ENCODE data around the gene GPR78. TPM values are rescaled to one million over a fixed set of nuclear protein-coding genes. Genes with fewer than 3 reads are reported as not detected.

GPR78 gene
- total RNA-seq, 1 experiment from 2014 or later: 3.4 TPM

DNA sequence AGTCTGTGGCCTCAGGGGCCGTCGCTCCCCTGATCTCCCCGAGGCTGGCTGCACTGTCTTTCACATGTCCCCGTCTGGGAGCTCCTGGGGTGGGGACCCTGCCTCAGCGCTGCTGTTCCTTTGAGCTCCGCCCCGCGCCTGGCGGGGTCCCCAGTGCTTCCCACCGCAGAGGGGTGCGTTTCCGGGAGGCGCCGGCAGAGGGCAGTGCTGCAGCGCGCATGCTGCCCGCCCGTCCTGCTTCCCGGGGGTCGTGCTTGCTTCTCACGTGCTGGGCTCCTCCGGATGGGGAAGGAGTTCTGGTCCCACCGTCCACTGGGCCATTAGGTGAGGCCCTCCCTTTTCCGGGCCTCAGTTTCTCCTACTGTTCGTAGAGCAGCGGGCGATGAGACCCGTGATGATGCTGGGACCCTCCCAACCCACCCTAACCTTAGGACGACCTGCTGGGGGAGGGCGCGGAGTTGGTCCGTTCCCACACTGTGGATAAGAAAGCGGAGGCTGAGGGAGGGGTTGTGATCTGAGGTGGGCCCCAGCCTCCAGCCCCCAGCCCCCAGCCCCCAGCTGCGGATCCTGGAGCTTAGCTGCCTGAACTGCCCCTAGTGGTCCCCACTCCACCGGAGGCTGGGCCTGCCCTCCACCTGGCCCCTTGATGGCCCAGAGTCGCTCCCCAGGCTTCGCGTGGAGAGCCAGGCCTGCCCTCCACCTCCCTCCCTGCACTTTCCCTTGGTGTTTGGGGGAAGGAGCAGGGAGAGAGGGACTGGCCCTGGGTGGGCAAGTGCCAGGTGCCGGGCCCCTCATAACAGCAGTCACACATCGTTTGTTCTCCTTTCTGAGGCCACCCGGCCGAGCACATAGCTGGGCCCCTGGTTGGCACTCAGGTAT is 27.6 kb downstream of the GPR78 start:
- Histone ChIP-seq H3K79me1 (ENCODE audit: insufficient read depth, low read depth, low read length, poor library complexity, severe bottlenecking) (no peaks in the 10 kb centered on the region), H2BK12ac (ENCODE audit: insufficient read length, low read depth, low read length) (no peak overlapping the region), H3K4ac (ENCODE audit: low read depth, low read length) (no peak overlapping the region), H3K18ac (ENCODE audit: insufficient read length, low read depth, low read length) (no peak overlapping the region), H4K20me1 (ENCODE audit: control insufficient read depth, insufficient read depth, insufficient read length) (no peaks in the 10 kb centered on the region), H3K79me2 (ENCODE audit: insufficient read depth, low read length) (no peaks in the 10 kb centered on the region), H2BK20ac (ENCODE audit: low read depth, low read length, poor library complexity, severe bottlenecking) (no peak overlapping the region), H3T11ph (ENCODE audit: low read length) (no peak overlapping the region), H3K4me2 (ENCODE audit: insufficient read depth, insufficient read length, low read length) (no peak overlapping the region), H3K27me3 (ENCODE audit: insufficient read depth, low read length) (no peaks in the 10 kb centered on the region), H3K27ac (ENCODE audit: insufficient read length, low read depth, low read length) (no peak overlapping the region), H2BK15ac (ENCODE audit: low read depth, low read length) (no peak overlapping the region), H2BK5ac (ENCODE audit: insufficient read length, low read length) (no peak overlapping the region), H3K9ac (ENCODE audit: extremely low read depth, insufficient read length, low read length) (no peak overlapping the region), H4K8ac (replicated peaks; ENCODE audit: insufficient read length, low read depth, low read length) (no peak overlapping the region), H2BK120ac (ENCODE audit: low read depth, low read length, poor library complexity, severe bottlenecking) (no peak overlapping the region), H4K5ac (ENCODE audit: insufficient read length, low read depth, low read length) (no peak overlapping the region), H3K9me3 (ENCODE audit: control insufficient read depth, low read depth, low read length) (no peaks in the 10 kb centered on the region), H3K23ac (ENCODE audit: insufficient read length, low read depth, low read length) (no peak overlapping the region), H3K23me2 (ENCODE audit: insufficient read length, low read depth, low read length, poor library complexity, severe bottlenecking) (no peaks in the 10 kb centered on the region), H3K4me1 (ENCODE audit: insufficient read depth, low read length) (no peaks in the 10 kb centered on the region), H3K56ac (ENCODE audit: insufficient read length, low read depth, low read length) (no peak overlapping the region), H4K91ac (ENCODE audit: insufficient read length, low read depth, low read length) (no peak overlapping the region), H3K14ac (ENCODE audit: insufficient read depth, low read length) (no peak overlapping the region), H2AFZ (ENCODE audit: low read length) (no peak overlapping the region), H2AK5ac (ENCODE audit: insufficient read length, low read length) (no peak overlapping the region)
- TF ChIP-seq, protein P1, sequence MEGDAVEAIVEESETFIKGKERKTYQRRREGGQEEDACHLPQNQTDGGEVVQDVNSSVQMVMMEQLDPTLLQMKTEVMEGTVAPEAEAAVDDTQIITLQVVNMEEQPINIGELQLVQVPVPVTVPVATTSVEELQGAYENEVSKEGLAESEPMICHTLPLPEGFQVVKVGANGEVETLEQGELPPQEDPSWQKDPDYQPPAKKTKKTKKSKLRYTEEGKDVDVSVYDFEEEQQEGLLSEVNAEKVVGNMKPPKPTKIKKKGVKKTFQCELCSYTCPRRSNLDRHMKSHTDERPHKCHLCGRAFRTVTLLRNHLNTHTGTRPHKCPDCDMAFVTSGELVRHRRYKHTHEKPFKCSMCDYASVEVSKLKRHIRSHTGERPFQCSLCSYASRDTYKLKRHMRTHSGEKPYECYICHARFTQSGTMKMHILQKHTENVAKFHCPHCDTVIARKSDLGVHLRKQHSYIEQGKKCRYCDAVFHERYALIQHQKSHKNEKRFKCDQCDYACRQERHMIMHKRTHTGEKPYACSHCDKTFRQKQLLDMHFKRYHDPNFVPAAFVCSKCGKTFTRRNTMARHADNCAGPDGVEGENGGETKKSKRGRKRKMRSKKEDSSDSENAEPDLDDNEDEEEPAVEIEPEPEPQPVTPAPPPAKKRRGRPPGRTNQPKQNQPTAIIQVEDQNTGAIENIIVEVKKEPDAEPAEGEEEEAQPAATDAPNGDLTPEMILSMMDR (conservative IDR thresholded peaks at IDR 0.05): peak; percentile 99
- H3K27ac Mint-ChIP-seq: no peak overlapping the region
- H3K4me3 Mint-ChIP-seq: no peak overlapping the region
- no peaks in the 10 kb centered on the region; a peak in 1 of 4 replicates for H3K4me1 Mint-ChIP-seq
- DNase-seq: peak; percentile 82
- no CpG with 5 or more reads among the region's 42 CpGs for WGBS (ENCODE audit: extremely low coverage, insufficient read length, low lambda C conversion rate)
- peaks cover 2% of the 10 kb centered on the region; the same call in 1 of the 2 replicates for H3K27me3 Mint-ChIP-seq (ENCODE audit: low read depth)
- no peaks in the 10 kb centered on the region for H3K9me3 Mint-ChIP-seq
- H3K36me3 Mint-ChIP-seq (ENCODE audit: insufficient read depth in 1 of 3, low read depth in 3 of 3): peaks cover 2 to 37% (median 35%) of the 10 kb centered on the region in 3 experiments; a peak in 6 of 7 replicates
